Mononuclear cell (primary cell): Measurements from ENCODE around the gene PALMD. TPM values are rescaled to one million over a fixed set of nuclear protein-coding genes. Genes with fewer than 3 reads are reported as not detected.

ENCODE experiments used
- H3K27me3 ChIP-seq: 2 replicates; pipeline ENCODE4 v1.6.0; 2011; ENCODE audit warnings: low read length, control low read depth; ENCODE audit not compliant: insufficient read depth
- H3K4me1 ChIP-seq: 2 replicates; pipeline ENCODE4 v1.5.1; 2011; ENCODE audit warnings: mild to moderate bottlenecking, low read length, control low read depth; ENCODE audit not compliant: insufficient read depth
- H3K4me3 ChIP-seq: 2 replicates; pipeline ENCODE4 v1.5.1; 2011; ENCODE audit warnings: mild to moderate bottlenecking, low read length, moderate library complexity
- H3K9me3 ChIP-seq: 2 replicates; pipeline ENCODE4 v1.5.1; 2011; ENCODE audit warnings: low read depth, mild to moderate bottlenecking, control low read depth, low read length
- total RNA-seq: library from RNA; depleted of rRNA; stranded (reverse); fragments of >200 nt; gene quantifications from one replicate; pipeline ENCODE4 v1.2.3, GENCODE V29; 2012

The PALMD gene
- total RNA-seq = not detected

- Histone ChIP-seq H3K4me1 (no peaks in the 10 kb centered on the region), H3K9me3 (no peaks in the 10 kb centered on the region), H3K27me3 (peaks cover 18% of the 10 kb centered on the region), H3K4me3 (no peak within 1 kb of the TSS)
These were observed at the start of gene PALMD for GRCh38 chr1:99645699-99646531. Gene PALMD, plus strand, starts transcription at chr1:99646113. Its CDS starts 205 bp downstream, at chr1:99646318.

GRCh38 chr1:99598738-99599411, 47.0 kb upstream of the PALMD start:
- H3K4me1 ChIP-seq = no peaks in the 10 kb centered on the region
- H3K4me3 ChIP-seq = no peak overlapping the region
- no peaks in the 10 kb centered on the region for H3K9me3 ChIP-seq
- no peaks in the 10 kb centered on the region for H3K27me3 ChIP-seq

GRCh38 chr1:99599678-99600175, 46.2 kb upstream of the PALMD start:
- H3K9me3 ChIP-seq = no peaks in the 10 kb centered on the region

GRCh38 chr1:99600782-99601181, 45.1 kb upstream of the PALMD start:
- Histone ChIP-seq H3K4me3 (no peak overlapping the region), H3K27me3 (no peaks in the 10 kb centered on the region), H3K4me1 (no peaks in the 10 kb centered on the region), H3K9me3 (no peaks in the 10 kb centered on the region)

More at GRCh38 chr1:99599678-99600175, 46.2 kb upstream of the PALMD start:
- Histone ChIP-seq H3K27me3 (no peaks in the 10 kb centered on the region), H3K4me3 (no peak overlapping the region), H3K4me1 (no peaks in the 10 kb centered on the region)

- Histone ChIP-seq H3K4me3 (no peak overlapping the region), H3K27me3 (no peaks in the 10 kb centered on the region), H3K4me1 (no peaks in the 10 kb centered on the region), H3K9me3 (no peaks in the 10 kb centered on the region)
These were observed 44.7 kb upstream of the PALMD start for GRCh38 chr1:99601208-99601607.

GRCh38 chr1:99601709-99602403, 44.1 kb upstream of the PALMD start:
- Histone ChIP-seq H3K27me3 (no peaks in the 10 kb centered on the region), H3K4me1 (no peaks in the 10 kb centered on the region), H3K9me3 (no peaks in the 10 kb centered on the region), H3K4me3 (no peak overlapping the region)

GRCh38 chr1:99602404-99602969, 43.4 kb upstream of the PALMD start:
- no peak overlapping the region for H3K4me3 ChIP-seq
- no peaks in the 10 kb centered on the region for H3K9me3 ChIP-seq
- H3K27me3 ChIP-seq = no peaks in the 10 kb centered on the region
- no peaks in the 10 kb centered on the region for H3K4me1 ChIP-seq

GRCh38 chr1:99603699-99604560, 42.0 kb upstream of the PALMD start:
- H3K4me3 ChIP-seq = no peak overlapping the region
- H3K4me1 ChIP-seq = no peaks in the 10 kb centered on the region
- H3K27me3 ChIP-seq = no peaks in the 10 kb centered on the region
- H3K9me3 ChIP-seq = no peaks in the 10 kb centered on the region

- H3K4me3 ChIP-seq = no peak overlapping the region
- H3K9me3 ChIP-seq = no peaks in the 10 kb centered on the region
- no peaks in the 10 kb centered on the region for H3K4me1 ChIP-seq
- H3K27me3 ChIP-seq = no peaks in the 10 kb centered on the region
These were observed 39.6 kb upstream of the PALMD start for GRCh38 chr1:99606306-99606705.

GRCh38 chr1:99607590-99607989, 38.3 kb upstream of the PALMD start:
- Histone ChIP-seq H3K4me1 (no peaks in the 10 kb centered on the region), H3K4me3 (no peak overlapping the region), H3K9me3 (no peaks in the 10 kb centered on the region), H3K27me3 (no peaks in the 10 kb centered on the region)

GRCh38 chr1:99608058-99608457, 37.9 kb upstream of the PALMD start:
- no peaks in the 10 kb centered on the region for H3K27me3 ChIP-seq
- H3K4me1 ChIP-seq = no peaks in the 10 kb centered on the region
- no peak overlapping the region for H3K4me3 ChIP-seq

GRCh38 chr1:99613716-99614115, 32.2 kb upstream of the PALMD start:
- no peak overlapping the region for H3K4me3 ChIP-seq
- H3K9me3 ChIP-seq = no peaks in the 10 kb centered on the region
- no peaks in the 10 kb centered on the region for H3K27me3 ChIP-seq
- no peaks in the 10 kb centered on the region for H3K4me1 ChIP-seq

More at GRCh38 chr1:99608058-99608457, 37.9 kb upstream of the PALMD start:
- no peaks in the 10 kb centered on the region for H3K9me3 ChIP-seq

GRCh38 chr1:99614728-99615127, 31.2 kb upstream of the PALMD start:
- Histone ChIP-seq H3K27me3 (no peaks in the 10 kb centered on the region), H3K4me3 (no peak overlapping the region), H3K9me3 (no peaks in the 10 kb centered on the region), H3K4me1 (no peaks in the 10 kb centered on the region)

GRCh38 chr1:99619583-99619982, 26.3 kb upstream of the PALMD start:
- Histone ChIP-seq H3K9me3 (no peaks in the 10 kb centered on the region), H3K4me1 (no peaks in the 10 kb centered on the region)

More at GRCh38 chr1:99619583-99619982, 26.3 kb upstream of the PALMD start:
- H3K4me3 ChIP-seq = no peak overlapping the region
- no peaks in the 10 kb centered on the region for H3K27me3 ChIP-seq
